HG03025 (cell line): ENCODE results near the gene MROH2A.

Experiments
- ATAC-seq: cut with Tn5 transposase; IDR thresholded peaks from one replicate; pipeline ENCODE4 v1.9.1; 2021; ENCODE audit warnings: mild to moderate bottlenecking, moderate library complexity; ENCODE audit not compliant: unreplicated experiment, low FRiP score

The MROH2A gene

GRCh38 chr2:233760043-233760442, 18.1 kb upstream of the MROH2A start, which contains the start of gene UGT1A1:
TSS of gene UGT1A1 (plus strand) at chr2:233760270. CDS start at chr2:233760288, 18 bp downstream.
- ATAC-seq, result no peak

GRCh38 chr2:233761040-233761769, 16.9 kb upstream of the MROH2A start:
- no peak for ATAC-seq

GRCh38 chr2:233764264-233764663, 13.9 kb upstream of the MROH2A start:
- no peak for ATAC-seq

GRCh38 chr2:233764761-233765160, 13.4 kb upstream of the MROH2A start:
- ATAC-seq, result no peak

- ATAC-seq, result no peak
These were observed 11.7 kb upstream of the MROH2A start for GRCh38 chr2:233766416-233766815.

GRCh38 chr2:233768076-233768475, 10.1 kb upstream of the MROH2A start:
- ATAC-seq, result no peak

GRCh38 chr2:233769260-233769659, 8.9 kb upstream of the MROH2A start:
- ATAC-seq, result no peak

- ATAC-seq, result no peak
These were observed 6.0 kb upstream of the MROH2A start for GRCh38 chr2:233772153-233772552.

- ATAC-seq, result no peak
These were observed 5.5 kb upstream of the MROH2A start for GRCh38 chr2:233772583-233772982.

GRCh38 chr2:233773854-233774253, 4.3 kb upstream of the MROH2A start:
- no peak for ATAC-seq

GRCh38 chr2:233775414-233775813, 2.7 kb upstream of the MROH2A start:
- ATAC-seq, result no peak

GRCh38 chr2:233779722-233780121, 1.6 kb downstream of the MROH2A start:
- no peak for ATAC-seq

GRCh38 chr2:233780771-233781170, 2.6 kb downstream of the MROH2A start:
- ATAC-seq, result no peak

- ATAC-seq, result no peak
These were observed 11.4 kb downstream of the MROH2A start for GRCh38 chr2:233789554-233789953.

- no peak for ATAC-seq
These were observed 13.2 kb downstream of the MROH2A start for GRCh38 chr2:233791151-233791882.

GRCh38 chr2:233791883-233792329, 13.8 kb downstream of the MROH2A start:
- ATAC-seq, result no peak

GRCh38 chr2:233792720-233793119, 14.6 kb downstream of the MROH2A start:
- no peak for ATAC-seq

- no peak for ATAC-seq
These were observed 15.5 kb downstream of the MROH2A start for GRCh38 chr2:233793465-233794127.

- ATAC-seq, result no peak
These were observed 16.1 kb downstream of the MROH2A start for GRCh38 chr2:233794128-233794658.

GRCh38 chr2:233795735-233796171, 17.6 kb downstream of the MROH2A start:
- ATAC-seq, result no peak

- ATAC-seq, result no peak
These were observed 18.1 kb downstream of the MROH2A start for GRCh38 chr2:233796254-233796653.
